ENCODE data around the gene EVI5L. TPM values are rescaled to one million over a fixed set of nuclear protein-coding genes. Genes with fewer than 3 reads are reported as not detected.
"Not testable (repeated sequence)": the region's sequence is repeated elsewhere in the genome, so short reads cannot be mapped to it uniquely, and the experiment has no call there.

Gene EVI5L
- total RNA-seq, 1 donor from 2014 or later, result 6.0 TPM

DNA sequence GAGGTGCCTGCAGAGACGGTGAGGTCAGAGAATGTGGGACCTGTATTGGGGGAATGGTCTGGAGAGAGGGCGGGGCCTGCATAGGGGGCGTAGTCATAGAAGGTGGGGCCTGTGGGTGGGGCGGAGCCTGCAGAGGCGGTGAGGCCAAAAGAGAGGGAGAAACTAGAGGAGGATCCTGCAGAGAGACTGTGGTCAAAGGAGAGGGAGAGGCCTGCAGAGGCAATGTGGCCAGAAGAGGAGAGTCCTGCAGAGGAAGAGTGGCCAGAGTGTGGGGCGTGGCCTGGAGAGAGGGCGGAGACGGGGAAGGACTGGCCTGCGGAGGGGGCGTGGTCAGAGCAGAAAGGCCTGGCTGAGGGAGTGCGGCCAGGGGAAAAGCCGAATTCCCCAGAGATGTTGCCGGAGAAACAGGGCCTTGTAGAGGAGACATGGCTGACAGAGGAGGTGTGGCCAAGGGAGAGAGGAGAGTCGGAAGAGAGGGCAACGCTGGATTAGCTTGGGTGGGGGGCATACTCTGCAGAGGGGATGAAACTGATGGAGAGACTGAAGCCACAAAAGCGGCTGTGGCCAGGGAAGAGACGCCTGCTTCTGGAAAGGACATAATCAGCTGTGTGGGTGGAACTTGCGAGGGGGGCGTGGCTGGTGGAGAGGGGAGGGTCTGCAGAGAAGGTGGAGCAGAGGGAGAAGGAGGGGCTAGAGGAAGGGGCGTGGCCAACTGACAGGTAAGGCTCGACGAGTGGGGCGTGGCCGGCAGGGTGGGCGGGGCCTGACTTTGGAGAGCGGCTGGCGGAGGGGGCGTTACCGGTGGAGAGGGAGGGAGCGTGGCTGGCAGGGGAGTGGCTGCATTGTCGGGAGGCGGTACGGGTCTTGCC, 41.7 kb downstream of the EVI5L start:
- intact Hi-C loops (cut with micrococcal nuclease), result loop anchor here (2.0 kb wide), 1 partner anchor 31 kb away; the partner anchor contains the start of gene MAP2K7

- intact Hi-C loops (cut with micrococcal nuclease), result no loop called here
Measured at GRCh38 chr19:7872306-7873204, 42.5 kb downstream of the EVI5L start.

- intact Hi-C loops (cut with micrococcal nuclease), result no loop called here
Measured at GRCh38 chr19:7873304-7874075, 43.5 kb downstream of the EVI5L start.

DNA sequence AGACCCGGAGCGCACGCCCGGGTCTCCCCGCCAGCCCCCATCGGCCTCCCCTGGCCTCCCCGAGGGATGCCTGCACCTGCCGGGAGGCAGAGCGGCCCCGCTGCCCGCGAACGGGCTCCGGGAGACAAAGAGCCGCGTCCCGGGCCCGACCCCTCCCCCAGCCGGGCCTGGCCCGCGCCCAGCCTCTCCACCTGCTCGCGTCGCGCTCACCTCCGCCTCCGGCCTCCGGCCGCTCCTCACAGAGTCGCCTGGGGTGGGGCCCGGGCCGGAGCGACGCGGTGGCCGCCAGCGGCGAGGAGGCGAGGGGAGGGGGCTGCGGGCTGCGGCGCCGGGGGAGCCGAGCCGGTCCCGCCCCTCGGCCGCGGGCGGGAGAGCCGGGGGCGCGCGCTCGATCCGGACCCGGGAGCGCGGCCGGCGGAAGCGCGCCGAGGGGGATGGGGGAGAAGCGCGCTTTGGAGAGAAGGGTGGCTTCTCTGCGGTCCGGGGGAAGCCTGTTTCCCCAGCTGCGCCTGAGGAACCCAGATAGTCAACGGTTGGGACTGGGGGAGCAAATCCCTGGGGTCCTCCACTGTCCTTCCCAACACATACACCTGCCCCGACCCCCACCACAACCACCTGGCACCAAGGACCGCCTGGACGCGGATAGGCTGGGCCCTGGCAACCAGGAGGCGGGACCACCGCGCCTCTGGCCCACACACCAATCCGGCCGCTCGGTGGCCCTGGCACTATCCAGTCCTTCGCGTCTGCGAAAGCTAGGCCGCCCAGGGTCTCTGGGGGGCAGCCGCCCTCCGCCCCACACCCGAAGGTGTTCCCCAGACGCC, 44.3 kb downstream of the EVI5L start, which contains the start of gene PRR36:
Gene PRR36 (minus strand): TSS at position 315 of the 821 bp plus-strand sequence. CDS start 701 bp downstream, outside the sequence.
- intact Hi-C loops (cut with micrococcal nuclease), result no loop called here

- intact Hi-C loops (cut with micrococcal nuclease), result no loop called here
Measured at GRCh38 chr19:7874897-7875273, 44.9 kb downstream of the EVI5L start.

DNA sequence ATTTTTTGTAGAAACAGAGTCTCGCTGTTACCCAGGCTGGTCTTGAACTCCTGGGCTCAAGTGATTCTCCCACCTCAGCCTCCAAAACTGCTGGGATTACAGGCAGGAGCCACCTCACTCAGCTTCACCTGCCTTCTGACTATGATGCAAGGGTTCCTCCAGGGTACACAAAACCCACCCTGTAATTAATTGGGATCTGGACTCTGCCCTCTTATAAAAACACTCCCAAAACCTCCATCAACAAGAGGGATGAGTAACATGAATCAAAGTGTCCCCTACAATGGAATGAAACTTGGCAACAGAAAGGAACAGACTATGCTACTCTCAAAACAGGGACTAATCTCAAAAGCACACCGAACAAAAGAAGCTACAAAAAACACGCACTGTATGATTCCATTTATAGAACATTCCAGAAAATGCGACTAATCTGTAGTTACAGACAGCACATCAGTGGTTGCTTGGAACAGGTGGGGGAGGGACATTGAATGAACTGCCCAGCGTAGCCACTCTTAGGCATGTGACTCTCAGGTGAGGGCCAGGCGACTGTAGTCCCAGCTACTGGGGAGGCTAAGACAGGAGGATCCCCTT, 47.3 kb downstream of the EVI5L start:
- intact Hi-C loops (cut with micrococcal nuclease), result no loop called here

DNA sequence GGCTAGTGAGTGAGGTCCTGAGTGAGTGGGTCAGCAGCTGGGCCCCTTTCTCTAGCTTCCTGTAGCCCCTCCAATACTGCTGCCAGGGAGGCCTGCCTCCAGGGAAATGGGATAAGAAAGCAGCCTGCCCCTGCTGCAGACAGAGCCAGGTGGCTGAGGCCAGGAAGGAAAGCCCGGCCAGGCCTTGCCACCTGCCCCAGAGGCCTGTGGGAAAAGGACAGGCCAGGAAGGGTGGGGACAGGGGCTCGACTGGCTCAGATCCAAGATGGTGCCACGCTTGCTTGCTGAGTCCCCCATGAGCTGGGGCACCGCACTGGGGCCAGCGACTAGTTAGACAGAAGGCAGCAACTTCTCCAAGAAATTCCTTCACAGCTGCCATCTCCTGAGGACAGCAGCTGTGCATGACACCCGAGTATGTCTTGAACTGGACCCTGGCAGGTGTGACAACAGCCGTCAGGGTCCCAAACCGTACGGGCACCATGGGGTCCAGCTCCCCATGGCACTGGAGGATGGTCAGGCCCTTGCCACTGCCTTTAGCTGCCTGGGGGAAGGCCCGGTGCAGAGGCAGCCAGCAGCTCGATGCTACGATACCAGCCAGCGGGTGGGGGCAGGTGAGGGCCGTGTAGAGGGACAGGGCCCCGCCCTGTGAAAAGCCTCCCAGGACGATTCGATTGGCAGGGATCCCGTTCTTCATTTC, 49.2 kb downstream of the EVI5L start:
- intact Hi-C loops (cut with micrococcal nuclease), result no loop called here

DNA sequence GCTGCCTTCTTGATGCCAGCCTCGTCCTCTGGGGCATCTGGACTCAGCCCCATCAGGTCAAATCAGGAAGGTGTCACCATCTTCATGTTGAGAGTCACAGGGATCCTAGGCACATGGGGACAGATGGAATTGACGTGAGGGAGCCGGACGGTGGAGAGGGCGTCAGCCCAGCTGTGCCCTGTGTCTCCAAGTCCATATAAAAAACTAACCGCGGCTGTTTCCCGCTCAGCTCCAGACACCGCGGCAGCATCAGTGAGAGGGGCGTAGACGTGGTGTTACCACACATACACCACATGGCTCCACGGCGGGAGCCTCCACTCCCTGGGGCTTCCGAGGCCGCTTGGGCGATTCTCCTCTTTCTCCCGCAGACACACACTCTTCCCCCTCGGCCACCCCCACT, 49.8 kb downstream of the EVI5L start:
- intact Hi-C loops (cut with micrococcal nuclease), result no loop called here

DNA sequence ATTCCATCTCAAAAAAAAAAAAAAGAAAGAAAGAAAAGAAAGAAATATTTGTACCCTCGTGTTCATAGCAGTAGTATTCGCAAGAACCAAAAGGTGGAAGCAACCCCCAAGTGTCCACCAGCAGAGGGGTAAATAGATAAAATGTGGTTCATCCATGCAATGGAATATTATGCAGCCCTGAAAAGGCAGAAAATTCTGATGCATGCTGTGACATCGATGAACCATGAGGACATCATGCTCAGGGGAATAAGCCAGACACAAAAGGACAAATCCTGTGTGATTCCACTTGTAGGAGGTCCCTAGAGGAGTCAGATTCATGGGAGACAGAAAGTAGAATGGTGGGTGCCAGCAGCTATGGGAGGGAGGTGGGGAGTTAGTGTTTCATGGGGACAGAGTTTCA, 51.9 kb downstream of the EVI5L start:
- intact Hi-C loops (cut with micrococcal nuclease), result no loop called here

DNA sequence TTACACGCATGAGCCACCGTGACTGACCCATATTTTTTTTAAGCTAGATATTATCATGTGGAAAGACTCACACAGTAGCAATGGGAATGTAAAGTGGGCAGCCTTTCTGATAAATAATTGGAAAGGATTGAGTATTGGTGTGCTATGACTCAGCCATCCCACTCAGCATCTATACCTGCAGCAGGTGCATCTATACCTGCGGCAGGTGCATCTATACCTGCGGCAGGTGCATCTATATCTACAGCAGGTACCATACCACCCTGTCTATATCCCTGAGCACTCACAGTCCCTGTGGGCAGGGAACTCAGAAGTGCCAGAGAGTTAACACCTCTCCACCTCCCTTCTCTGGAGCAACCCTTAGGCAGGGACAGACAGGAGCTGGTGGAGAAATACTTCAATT, 53.1 kb downstream of the EVI5L start:
- intact Hi-C loops (cut with micrococcal nuclease), result no loop called here

GRCh38 chr19:7883796-7884570, 54.0 kb downstream of the EVI5L start:
- intact Hi-C loops (cut with micrococcal nuclease), result no loop called here

GRCh38 chr19:7885818-7886217, 55.8 kb downstream of the EVI5L start:
- intact Hi-C loops (cut with micrococcal nuclease), result no loop called here

GRCh38 chr19:7887408-7888144, 57.6 kb downstream of the EVI5L start:
- intact Hi-C loops (cut with micrococcal nuclease), result no loop called here

GRCh38 chr19:7888145-7888825, 58.3 kb downstream of the EVI5L start, which contains the start of gene LRRC8E:
TSS of gene LRRC8E (plus strand) at chr19:7888510. CDS start at chr19:7895604, 7,094 bp downstream.
- intact Hi-C loops (cut with micrococcal nuclease), result no loop called here

DNA sequence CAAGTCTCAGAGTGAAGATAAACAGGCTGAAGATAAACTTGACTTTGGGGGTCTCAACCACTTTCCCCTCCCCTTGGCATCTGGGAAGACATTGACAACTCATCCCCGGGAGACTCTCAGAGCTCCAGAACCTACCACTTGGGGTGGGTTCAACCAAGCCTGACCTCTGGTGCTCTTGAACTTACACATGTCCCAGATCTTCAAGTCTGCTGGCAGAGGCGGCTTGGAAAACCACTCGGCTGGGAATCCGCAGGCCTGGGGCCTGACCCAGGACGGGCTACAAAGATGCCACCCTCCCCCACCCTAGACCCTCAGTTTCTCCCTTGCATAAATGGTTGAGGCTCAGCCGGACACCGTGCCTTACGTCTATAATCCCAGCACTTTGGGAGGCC, 58.8 kb downstream of the EVI5L start:
- intact Hi-C loops (cut with micrococcal nuclease), result no loop called here

DNA sequence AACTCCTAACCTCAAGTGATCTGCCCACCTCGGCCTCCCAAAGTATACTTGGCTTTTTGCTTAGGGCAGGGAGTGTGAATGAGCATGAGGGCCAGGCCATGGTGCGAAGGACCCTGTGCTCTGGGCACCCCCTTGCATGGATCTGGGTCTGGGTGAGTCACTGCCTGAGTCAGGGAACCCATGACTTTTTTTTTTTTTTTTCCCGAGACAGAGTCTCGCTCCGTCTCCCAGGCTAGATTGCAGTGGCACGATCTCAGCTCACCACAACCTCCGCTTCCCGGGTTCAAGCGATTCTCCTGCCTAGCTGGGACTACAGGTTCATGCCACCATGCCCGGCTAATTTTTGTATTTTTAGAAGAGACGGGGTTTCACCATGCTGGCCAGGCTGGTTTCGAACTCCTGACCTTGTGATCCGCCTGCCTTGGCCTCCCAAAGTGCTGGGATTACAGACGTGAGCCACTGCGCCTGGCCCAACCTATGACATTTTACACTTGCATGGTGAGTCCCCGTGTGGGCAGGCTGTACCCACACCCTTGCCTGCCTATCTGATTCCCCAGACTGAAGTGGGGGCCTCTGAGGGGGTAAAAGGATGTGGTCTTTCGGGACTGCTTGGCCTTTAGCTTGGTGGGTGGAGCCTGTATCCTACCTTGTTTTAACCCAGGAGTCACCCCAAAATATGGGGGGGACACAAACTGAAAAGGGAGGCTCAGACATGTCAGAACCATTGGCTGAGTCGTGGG, 63.5 kb downstream of the EVI5L start:
- intact Hi-C loops (cut with micrococcal nuclease), result not testable (repeated sequence)

Data from T-helper 2 cell treated with Interferon-gamma antibody and Interleukin-4, amounts not matched to agents 100 ng/mL and 5 ng/mL, for 36 hours (primary cell).